Measurements from ENCODE around the gene TNNT3.
"Not testable (repeated sequence)": the region's sequence is repeated elsewhere in the genome, so short reads cannot be mapped to it uniquely, and the experiment has no call there.

DNA sequence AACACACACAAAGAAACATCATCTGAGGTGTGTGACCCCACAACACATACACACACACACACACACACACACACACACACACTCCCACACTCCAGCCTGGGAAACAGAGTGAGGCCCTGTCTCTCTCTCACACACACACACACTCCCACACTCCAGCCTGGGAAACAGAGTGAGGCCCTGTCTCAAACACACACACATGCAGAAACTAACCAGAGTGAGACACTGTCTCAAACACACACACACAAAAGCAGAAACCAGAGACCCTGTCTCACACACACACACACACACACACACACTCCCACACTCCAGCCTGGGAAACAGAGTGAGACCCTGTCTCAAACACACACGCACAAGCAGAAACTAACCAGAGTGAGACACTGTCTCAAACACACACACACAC lies 20.3 kb downstream of the TNNT3 start:
- not testable (repeated sequence) for TF ChIP-seq POLR2A (IDR thresholded peaks at IDR 0.05)
- TF ChIP-seq, protein P1, sequence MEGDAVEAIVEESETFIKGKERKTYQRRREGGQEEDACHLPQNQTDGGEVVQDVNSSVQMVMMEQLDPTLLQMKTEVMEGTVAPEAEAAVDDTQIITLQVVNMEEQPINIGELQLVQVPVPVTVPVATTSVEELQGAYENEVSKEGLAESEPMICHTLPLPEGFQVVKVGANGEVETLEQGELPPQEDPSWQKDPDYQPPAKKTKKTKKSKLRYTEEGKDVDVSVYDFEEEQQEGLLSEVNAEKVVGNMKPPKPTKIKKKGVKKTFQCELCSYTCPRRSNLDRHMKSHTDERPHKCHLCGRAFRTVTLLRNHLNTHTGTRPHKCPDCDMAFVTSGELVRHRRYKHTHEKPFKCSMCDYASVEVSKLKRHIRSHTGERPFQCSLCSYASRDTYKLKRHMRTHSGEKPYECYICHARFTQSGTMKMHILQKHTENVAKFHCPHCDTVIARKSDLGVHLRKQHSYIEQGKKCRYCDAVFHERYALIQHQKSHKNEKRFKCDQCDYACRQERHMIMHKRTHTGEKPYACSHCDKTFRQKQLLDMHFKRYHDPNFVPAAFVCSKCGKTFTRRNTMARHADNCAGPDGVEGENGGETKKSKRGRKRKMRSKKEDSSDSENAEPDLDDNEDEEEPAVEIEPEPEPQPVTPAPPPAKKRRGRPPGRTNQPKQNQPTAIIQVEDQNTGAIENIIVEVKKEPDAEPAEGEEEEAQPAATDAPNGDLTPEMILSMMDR (IDR thresholded peaks at IDR 0.05), result not testable (repeated sequence)

Data from uterus (tissue), 2 donors.